GM18870 (cell line): Measurements from ENCODE around the gene ADGRB2.

Experiments
- ATAC-seq: cut with Tn5 transposase; IDR thresholded peaks from one replicate; pipeline ENCODE4 v1.9.1; 2021; ENCODE audit warnings: moderate library complexity; ENCODE audit not compliant: unreplicated experiment

ADGRB2 gene

GRCh38 chr1:31783846-31784245 is 19.7 kb upstream of the ADGRB2 start:
- no peak for ATAC-seq

GRCh38 chr1:31782421-31783410 is 18.6 kb upstream of the ADGRB2 start:
- ATAC-seq = no peak

GRCh38 chr1:31781756-31782371 is 17.7 kb upstream of the ADGRB2 start:
- ATAC-seq = no peak

GRCh38 chr1:31781138-31781755 is 17.1 kb upstream of the ADGRB2 start:
- no peak for ATAC-seq

- ATAC-seq = no peak
These were observed 16.5 kb upstream of the ADGRB2 start for GRCh38 chr1:31780632-31781031.

GRCh38 chr1:31779687-31780086 is 15.5 kb upstream of the ADGRB2 start:
- no peak for ATAC-seq

GRCh38 chr1:31778763-31779488 is 14.8 kb upstream of the ADGRB2 start:
- ATAC-seq = no peak

- ATAC-seq = no peak
These were observed 12.4 kb upstream of the ADGRB2 start for GRCh38 chr1:31776516-31776915.

GRCh38 chr1:31776032-31776431 is 11.9 kb upstream of the ADGRB2 start:
- ATAC-seq = no peak

GRCh38 chr1:31775210-31775999 is 11.3 kb upstream of the ADGRB2 start:
- ATAC-seq = no peak

- no peak for ATAC-seq
These were observed 10.4 kb upstream of the ADGRB2 start for GRCh38 chr1:31774495-31774894.

- ATAC-seq = no peak
These were observed 9.7 kb upstream of the ADGRB2 start for GRCh38 chr1:31773861-31774260.

- no peak for ATAC-seq
These were observed 8.6 kb upstream of the ADGRB2 start for GRCh38 chr1:31772669-31773248.

- no peak for ATAC-seq
These were observed 7.9 kb upstream of the ADGRB2 start for GRCh38 chr1:31771891-31772668.

- ATAC-seq = no peak
These were observed 5.7 kb upstream of the ADGRB2 start for GRCh38 chr1:31769720-31770390.

GRCh38 chr1:31768939-31769704 is 5.0 kb upstream of the ADGRB2 start:
- ATAC-seq = no peak

GRCh38 chr1:31768407-31768907 is 4.3 kb upstream of the ADGRB2 start:
- ATAC-seq = no peak

GRCh38 chr1:31767225-31767624 is 3.1 kb upstream of the ADGRB2 start:
- no peak for ATAC-seq
